DND-41 (cell line): ENCODE data around the gene OSBPL9.
"Not testable (repeated sequence)": the region's sequence is repeated elsewhere in the genome, so short reads cannot be mapped to it uniquely, and the experiment has no call there.

Experiments used
- CTCF ChIP-seq: IDR thresholded peaks from 2 replicates; pipeline ENCODE4 v1.5.1; 2012; ENCODE audit warnings: borderline replicate concordance, low read length, moderate library complexity, mild to moderate bottlenecking; ENCODE audit not compliant: poor library complexity, severe bottlenecking; ENCODE audit errors: extremely low read depth
- EZH2 ChIP-seq: IDR thresholded peaks from 3 replicates; pipeline ENCODE4 v1.6.1; 2012; ENCODE audit warnings: borderline replicate concordance, low read depth, mild to moderate bottlenecking, moderate library complexity, low read length, inconsistent platforms; ENCODE audit not compliant: severe bottlenecking

DNA sequence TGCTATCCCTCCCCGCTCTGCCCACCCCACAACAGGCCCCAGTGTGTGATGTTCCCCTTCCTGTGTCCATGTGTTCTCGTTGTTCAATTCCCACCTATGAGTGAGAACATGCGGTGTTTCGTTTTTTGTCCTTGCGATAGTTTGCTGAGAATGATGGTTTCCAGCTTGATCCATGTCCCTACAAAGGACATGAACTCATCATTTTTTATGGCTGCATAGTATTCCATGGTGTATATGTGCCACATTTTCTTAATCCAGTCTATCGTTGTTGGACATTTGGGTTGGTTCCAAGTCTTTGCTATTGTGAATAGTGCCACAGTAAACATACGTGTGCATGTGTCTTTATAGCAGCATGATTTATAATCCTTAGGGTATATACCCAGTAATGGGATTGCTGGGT, 84.9 kb downstream of the OSBPL9 start:
- not testable (repeated sequence) for TF ChIP-seq CTCF, EZH2
